Gastrocnemius medialis (tissue), 4 donors: ENCODE data around the gene ACAN. TPM values are rescaled to one million over a fixed set of nuclear protein-coding genes. Genes with fewer than 3 reads are reported as not detected.

Experiments
- ATAC-seq, 2 donors: fragments of 150-250 bp; one replicate each; pipeline ENCODE4 v1.9.1; 2016
- DNase-seq, 2 donors: peaks; one replicate each; pipeline ENCODE4 v3.0.0-alpha.2; 2019
- H3K27ac ChIP-seq, 4 donors: fragments of 200-600 bp; sonication (generic); 1 replicate in 1 of 4; 2 replicates in 3 of 4; pipeline ENCODE4 v1.5.1; 2016 to 2018; ENCODE audit warnings: mild to moderate bottlenecking in 2 of 4, moderate library complexity in 1 of 4
- H3K27me3 ChIP-seq, 3 donors: fragments of 200-600 bp; sonication (generic) in 2 of 3; 1 replicate in 1 of 3; 2 replicates in 2 of 3; pipeline versions ENCODE4 v1.5.1 to v1.6.0; 2016 to 2019; ENCODE audit warnings: mild to moderate bottlenecking in 1 of 3, moderate library complexity in 1 of 3
- H3K36me3 ChIP-seq, 2 donors: fragments of 200-600 bp; sonication (generic) in 1 of 2; one replicate each; pipeline ENCODE4 v1.5.1; 2017 to 2018
- H3K4me1 ChIP-seq, 2 donors: fragments of 200-600 bp; sonication (generic) in 1 of 2; one replicate each; pipeline ENCODE4 v1.5.1; 2016 to 2017; ENCODE audit warnings: mild to moderate bottlenecking in 2 of 2
- H3K4me3 ChIP-seq, 4 donors: fragments of 200-600 bp; sonication (generic) in 3 of 4; 1 replicate in 1 of 4; 2 replicates in 3 of 4; pipeline ENCODE4 v1.5.1; 2016 to 2019; ENCODE audit warnings: mild to moderate bottlenecking in 2 of 4
- H3K9me3 ChIP-seq, 3 donors: fragments of 200-600 bp; sonication (generic) in 2 of 3; 1 replicate in 1 of 3; 2 replicates in 2 of 3; pipeline ENCODE4 v1.5.1; 2016 to 2019
- CTCF ChIP-seq, 5 experiments: fragments of 450-650 bp in 3 of 5; fragments of 200-600 bp in 2 of 5; sonication (generic) in 2 of 5; IDR thresholded peaks in 4 of 5; conservative IDR thresholded peaks in 1 of 5; 1 replicate in 4 of 5; 2 replicates in 1 of 5; pipeline ENCODE4 v1.5.1; 2016 to 2019; ENCODE audit warnings: antibody characterized with exemption in 5 of 5, mild to moderate bottlenecking in 3 of 5, moderate library complexity in 3 of 5
- POLR2A ChIP-seq, 2 donors: fragments of 450-650 bp; IDR thresholded peaks; one replicate each; pipeline ENCODE4 v1.6.1; 2017; ENCODE audit warnings: antibody characterized with exemption in 2 of 2, mild to moderate bottlenecking in 2 of 2, moderate library complexity in 2 of 2
- in situ Hi-C, 4 donors: fragments of 200-750 bp; cut with MboI; loops; one replicate each; pipeline versions ENCODE4 v1.15.0 to v1.8.0; 2017; ENCODE audit warnings: low sequenced_read_pairs in 4 of 4
- intact Hi-C: fragments of 100-400 bp; cut with DNase I; formaldehyde crosslinking; loops from one replicate; pipeline ENCODE4 v1.15.1; 2023; ENCODE audit warnings: low total_unique reads
- total RNA-seq, 4 donors: library from RNA; depleted of rRNA; stranded (reverse); fragments of >200 nt; gene quantifications; one replicate each; pipeline versions ENCODE4 v1.1.0 to v1.2.3, GENCODE V29; 2016

The ACAN gene
- total RNA-seq, 4 donors from 2014 or later = 0.04 to 1.7 TPM; not detected in 2

- Histone ChIP-seq H3K27ac (no peak overlapping the region), H3K4me1 (no peaks in the 10 kb centered on the region), H3K27me3 (no peaks in the 10 kb centered on the region), H3K4me3 (no peak overlapping the region), H3K9me3 (no peaks in the 10 kb centered on the region), H3K36me3 (no peaks in the 10 kb centered on the region)
- ATAC-seq (no peak), DNase-seq (no peak)
- intact Hi-C loops (no loop called here), in situ Hi-C loops (no loop called here)
- TF ChIP-seq POLR2A (IDR thresholded peaks at IDR 0.05) (no peak), CTCF (IDR thresholded peaks at IDR 0.05 in 4 of 5, conservative IDR thresholded peaks at IDR 0.05 in 1 of 5) (no peak)
Measured at GRCh38 chr15:88860212-88860611, 57.0 kb downstream of the ACAN start.

GRCh38 chr15:88863412-88863811, 60.2 kb downstream of the ACAN start:
- in situ Hi-C loops (no loop called here), intact Hi-C loops (no loop called here)
- H3K27me3 ChIP-seq = no peaks in the 10 kb centered on the region
- TF ChIP-seq POLR2A (IDR thresholded peaks at IDR 0.05) = no peak
- no peak for TF ChIP-seq CTCF (IDR thresholded peaks at IDR 0.05 in 4 of 5, conservative IDR thresholded peaks at IDR 0.05 in 1 of 5)
- no peaks in the 10 kb centered on the region for H3K4me1 ChIP-seq
- no peak overlapping the region for H3K4me3 ChIP-seq
- DNase-seq (no peak), ATAC-seq (no peak)
- H3K27ac ChIP-seq = no peak overlapping the region
- H3K9me3 ChIP-seq = no peaks in the 10 kb centered on the region
- H3K36me3 ChIP-seq = no peaks in the 10 kb centered on the region

GRCh38 chr15:88864861-88865497, 61.7 kb downstream of the ACAN start:
- no peaks in the 10 kb centered on the region for H3K4me1 ChIP-seq
- no peak for DNase-seq
- no peak overlapping the region for H3K4me3 ChIP-seq
- H3K27ac ChIP-seq = no peak overlapping the region
- TF ChIP-seq POLR2A (IDR thresholded peaks at IDR 0.05) = no peak
- no peak for TF ChIP-seq CTCF (IDR thresholded peaks at IDR 0.05 in 4 of 5, conservative IDR thresholded peaks at IDR 0.05 in 1 of 5)
- no peaks in the 10 kb centered on the region for H3K36me3 ChIP-seq
- no peaks in the 10 kb centered on the region for H3K27me3 ChIP-seq
- intact Hi-C loops (no loop called here), in situ Hi-C loops (no loop called here)
- no peak for ATAC-seq
- H3K9me3 ChIP-seq = no peaks in the 10 kb centered on the region

GRCh38 chr15:88865498-88866099, 62.4 kb downstream of the ACAN start:
- no peaks in the 10 kb centered on the region for H3K9me3 ChIP-seq
- intact Hi-C loops = no loop called here
- H3K27me3 ChIP-seq = no peaks in the 10 kb centered on the region
- H3K36me3 ChIP-seq = no peaks in the 10 kb centered on the region
- DNase-seq (no peak), ATAC-seq (no peak)
- H3K4me1 ChIP-seq = no peaks in the 10 kb centered on the region
- TF ChIP-seq CTCF (IDR thresholded peaks at IDR 0.05 in 4 of 5, conservative IDR thresholded peaks at IDR 0.05 in 1 of 5) (no peak), POLR2A (IDR thresholded peaks at IDR 0.05) (no peak)
- no peak overlapping the region for H3K4me3 ChIP-seq
- in situ Hi-C loops = no loop called here
- H3K27ac ChIP-seq = no peak overlapping the region
